WTC11 (cell line): ENCODE data around the gene PLEKHH1. TPM values are rescaled to one million over a fixed set of nuclear protein-coding genes. Genes with fewer than 3 reads are reported as not detected.

Source experiments
- ATAC-seq: fragments of 200-7000 bp; cut with Tn5 transposase; 2 replicates; pipeline ENCODE4 v1.10.0; 2021; ENCODE audit warnings: mild to moderate bottlenecking, moderate library complexity
- CTCF ChIA-PET: fragments of 300-600 bp; sonication (Branson Sonifier 250); formaldehyde crosslinking; loops from one replicate; lab custom pipeline; 2021; ENCODE audit warnings: antibody characterized with exemption; lab: Charles Lee
- POLR2A ChIA-PET: fragments of 350-600 bp; sonication (Branson Sonifier 250); formaldehyde crosslinking; loops from one replicate; lab custom pipeline; 2021; ENCODE audit warnings: antibody characterized with exemption; lab: Charles Lee
- DNase-seq: peaks from one replicate; pipeline ENCODE4 v3.0.0; 2021; ENCODE audit warnings: low spot score
- H3K27ac Mint-ChIP-seq: 2 replicates; pipeline ENCODE4 v1.8.0; 2021; ENCODE audit warnings: mixed read lengths
- H3K27me3 Mint-ChIP-seq: 2 replicates; pipeline ENCODE4 v1.8.0; 2021; ENCODE audit warnings: low read depth, mild to moderate bottlenecking, moderate library complexity, mixed read lengths
- H3K36me3 Mint-ChIP-seq: 2 replicates; pipeline ENCODE4 v1.8.0; 2021; ENCODE audit warnings: mixed read lengths
- H3K4me1 Mint-ChIP-seq: 2 replicates; pipeline ENCODE4 v1.8.0; 2022; ENCODE audit warnings: mixed read lengths
- H3K4me3 Mint-ChIP-seq: 2 replicates; pipeline ENCODE4 v1.8.0; 2021; ENCODE audit warnings: mild to moderate bottlenecking, moderate library complexity, mixed read lengths
- H3K9me3 Mint-ChIP-seq: 2 replicates; pipeline ENCODE4 v1.8.0; 2021; ENCODE audit warnings: mixed read lengths
- CREM ChIP-seq: sonication (generic); formaldehyde crosslinking; IDR thresholded peaks from 2 replicates; pipeline ENCODE4 v1.8.1; 2022; ENCODE audit warnings: mild to moderate bottlenecking, missing genetic modification reagents, moderate library complexity
- ELF4 ChIP-seq: sonication (generic); formaldehyde crosslinking; IDR thresholded peaks from 2 replicates; pipeline ENCODE4 v1.8.1; 2022; ENCODE audit warnings: low read depth, mild to moderate bottlenecking, moderate library complexity, missing genetic modification reagents
- GABPB1 ChIP-seq: sonication (generic); formaldehyde crosslinking; IDR thresholded peaks from 2 replicates; pipeline ENCODE4 v1.8.1; 2023; ENCODE audit warnings: mild to moderate bottlenecking, missing genetic modification reagents
- GRHL2 ChIP-seq: fragments of 250-450 bp; sonication (Bioruptor Pico); IDR thresholded peaks from 2 replicates; pipeline ENCODE4 v1.8.0; 2022; ENCODE audit warnings: mild to moderate bottlenecking, moderate library complexity; ENCODE audit not compliant: insufficient replicate concordance, severe bottlenecking
- PRRX2 ChIP-seq: fragments of 250-450 bp; sonication (Bioruptor Pico); IDR thresholded peaks from 2 replicates; pipeline ENCODE4 v1.8.0; 2021; ENCODE audit warnings: mild to moderate bottlenecking
- ZNF263 ChIP-seq: sonication (generic); formaldehyde crosslinking; IDR thresholded peaks from 2 replicates; pipeline ENCODE4 v1.8.1; 2022; ENCODE audit warnings: low read depth, mild to moderate bottlenecking, moderate library complexity, missing genetic modification reagents
- total RNA-seq: library from RNA; stranded (reverse); gene quantifications from 3 replicates; pipeline ENCODE4 v1.2.3, GENCODE V29; 2021
- TF ChIP-seq, protein P1 (sequence below): fragments of 200-600 bp; IDR thresholded peaks from 2 replicates; pipeline ENCODE4 v1.8.0; 2022; ENCODE audit warnings: antibody characterized with exemption
- TF ChIP-seq, protein P2 (sequence below): fragments of 250-450 bp; sonication (Bioruptor Pico); IDR thresholded peaks from 2 replicates; pipeline ENCODE4 v1.9.0; 2021; ENCODE audit warnings: mild to moderate bottlenecking, borderline replicate concordance
- TF ChIP-seq, protein P3 (sequence below): sonication (generic); formaldehyde crosslinking; IDR thresholded peaks from 2 replicates; pipeline ENCODE4 v1.8.0; 2022; ENCODE audit warnings: mild to moderate bottlenecking, missing genetic modification reagents
- TF ChIP-seq, protein P4 (sequence below): sonication (generic); formaldehyde crosslinking; conservative IDR thresholded peaks from 2 replicates; pipeline ENCODE4 v1.8.1; 2022; ENCODE audit warnings: mild to moderate bottlenecking, missing genetic modification reagents
- TF ChIP-seq, protein P5 (sequence below): sonication (generic); formaldehyde crosslinking; IDR thresholded peaks from 2 replicates; pipeline ENCODE4 v1.8.1; 2022; ENCODE audit warnings: low read depth, missing genetic modification reagents, borderline replicate concordance
- TF ChIP-seq, protein P6 (sequence below): fragments of 250-450 bp; sonication (Bioruptor Pico); IDR thresholded peaks from 2 replicates; pipeline ENCODE4 v1.9.0; 2021; ENCODE audit warnings: mild to moderate bottlenecking
- TF ChIP-seq, protein P7 (sequence below): sonication (generic); formaldehyde crosslinking; IDR thresholded peaks from 2 replicates; pipeline ENCODE4 v1.8.0; 2022; ENCODE audit warnings: mild to moderate bottlenecking, missing genetic modification reagents
- TF ChIP-seq, protein P8 (sequence below): sonication (generic); formaldehyde crosslinking; IDR thresholded peaks from 2 replicates; pipeline ENCODE4 v1.8.1; 2023; ENCODE audit warnings: mild to moderate bottlenecking, missing genetic modification reagents

PLEKHH1 gene
- total RNA-seq, 1 experiment from 2014 or later, result 48.3 TPM

DNA sequence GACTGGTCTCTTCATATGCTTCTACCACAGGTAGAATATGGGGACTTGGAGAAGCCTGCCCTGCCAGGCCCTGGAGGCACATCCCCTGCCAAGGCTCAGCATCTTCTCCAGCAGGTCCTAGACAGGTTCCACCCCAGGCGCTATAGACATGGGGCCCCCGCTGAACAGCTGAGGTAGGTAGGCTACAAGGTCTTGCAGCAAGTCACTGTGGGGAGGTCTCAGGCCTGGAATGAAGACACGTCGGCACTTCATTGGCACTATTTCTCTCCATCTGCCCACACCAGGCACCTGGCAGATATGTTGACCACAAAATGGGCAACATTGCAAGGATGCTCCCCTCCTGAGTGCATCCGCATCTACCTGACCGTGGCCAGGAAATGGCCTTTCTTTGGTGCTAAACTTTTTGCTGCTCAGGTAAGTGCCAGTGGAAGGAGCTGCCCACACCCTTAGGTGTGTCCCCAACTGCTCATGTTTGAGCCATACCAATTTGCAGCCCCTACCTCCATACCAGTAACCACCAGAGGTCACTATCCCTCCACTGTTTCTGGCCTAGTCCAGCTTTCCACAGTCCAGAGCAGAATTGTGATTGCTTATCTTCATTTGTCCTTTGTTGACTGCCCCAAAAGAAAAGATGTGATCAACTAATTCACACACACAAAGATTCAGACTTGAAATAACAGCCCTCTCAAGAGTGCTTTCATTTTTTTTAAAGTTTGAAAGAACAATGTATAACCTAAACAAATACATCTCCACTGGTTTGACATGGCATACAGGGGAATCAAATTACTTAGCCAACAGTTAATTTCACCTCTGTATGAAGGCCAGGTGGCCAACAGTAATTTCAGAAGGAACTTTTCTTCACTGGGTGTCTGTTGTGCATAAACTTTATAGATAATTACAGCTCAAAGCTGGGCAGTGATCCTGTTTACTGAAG is 50.9 kb downstream of the PLEKHH1 start:
- no peak overlapping the region for H3K27ac Mint-ChIP-seq
- H3K27me3 Mint-ChIP-seq, result no peaks in the 10 kb centered on the region
- POLR2A ChIA-PET, result interaction anchor here (0.5 kb wide), 1 partner anchor 112 kb away, joined by 3 read pairs; the partner anchor contains the start of gene RDH11
- ATAC-seq (peak; percentile 92), DNase-seq (peak; percentile 29)
- no peaks in the 10 kb centered on the region for H3K4me1 Mint-ChIP-seq
- peaks cover 28% of the 10 kb centered on the region for H3K36me3 Mint-ChIP-seq
- TF ChIP-seq, protein P1, sequence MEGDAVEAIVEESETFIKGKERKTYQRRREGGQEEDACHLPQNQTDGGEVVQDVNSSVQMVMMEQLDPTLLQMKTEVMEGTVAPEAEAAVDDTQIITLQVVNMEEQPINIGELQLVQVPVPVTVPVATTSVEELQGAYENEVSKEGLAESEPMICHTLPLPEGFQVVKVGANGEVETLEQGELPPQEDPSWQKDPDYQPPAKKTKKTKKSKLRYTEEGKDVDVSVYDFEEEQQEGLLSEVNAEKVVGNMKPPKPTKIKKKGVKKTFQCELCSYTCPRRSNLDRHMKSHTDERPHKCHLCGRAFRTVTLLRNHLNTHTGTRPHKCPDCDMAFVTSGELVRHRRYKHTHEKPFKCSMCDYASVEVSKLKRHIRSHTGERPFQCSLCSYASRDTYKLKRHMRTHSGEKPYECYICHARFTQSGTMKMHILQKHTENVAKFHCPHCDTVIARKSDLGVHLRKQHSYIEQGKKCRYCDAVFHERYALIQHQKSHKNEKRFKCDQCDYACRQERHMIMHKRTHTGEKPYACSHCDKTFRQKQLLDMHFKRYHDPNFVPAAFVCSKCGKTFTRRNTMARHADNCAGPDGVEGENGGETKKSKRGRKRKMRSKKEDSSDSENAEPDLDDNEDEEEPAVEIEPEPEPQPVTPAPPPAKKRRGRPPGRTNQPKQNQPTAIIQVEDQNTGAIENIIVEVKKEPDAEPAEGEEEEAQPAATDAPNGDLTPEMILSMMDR, result peak; percentile 36; the same call in 1 of the 2 replicates
- TF ChIP-seq, protein P2, sequence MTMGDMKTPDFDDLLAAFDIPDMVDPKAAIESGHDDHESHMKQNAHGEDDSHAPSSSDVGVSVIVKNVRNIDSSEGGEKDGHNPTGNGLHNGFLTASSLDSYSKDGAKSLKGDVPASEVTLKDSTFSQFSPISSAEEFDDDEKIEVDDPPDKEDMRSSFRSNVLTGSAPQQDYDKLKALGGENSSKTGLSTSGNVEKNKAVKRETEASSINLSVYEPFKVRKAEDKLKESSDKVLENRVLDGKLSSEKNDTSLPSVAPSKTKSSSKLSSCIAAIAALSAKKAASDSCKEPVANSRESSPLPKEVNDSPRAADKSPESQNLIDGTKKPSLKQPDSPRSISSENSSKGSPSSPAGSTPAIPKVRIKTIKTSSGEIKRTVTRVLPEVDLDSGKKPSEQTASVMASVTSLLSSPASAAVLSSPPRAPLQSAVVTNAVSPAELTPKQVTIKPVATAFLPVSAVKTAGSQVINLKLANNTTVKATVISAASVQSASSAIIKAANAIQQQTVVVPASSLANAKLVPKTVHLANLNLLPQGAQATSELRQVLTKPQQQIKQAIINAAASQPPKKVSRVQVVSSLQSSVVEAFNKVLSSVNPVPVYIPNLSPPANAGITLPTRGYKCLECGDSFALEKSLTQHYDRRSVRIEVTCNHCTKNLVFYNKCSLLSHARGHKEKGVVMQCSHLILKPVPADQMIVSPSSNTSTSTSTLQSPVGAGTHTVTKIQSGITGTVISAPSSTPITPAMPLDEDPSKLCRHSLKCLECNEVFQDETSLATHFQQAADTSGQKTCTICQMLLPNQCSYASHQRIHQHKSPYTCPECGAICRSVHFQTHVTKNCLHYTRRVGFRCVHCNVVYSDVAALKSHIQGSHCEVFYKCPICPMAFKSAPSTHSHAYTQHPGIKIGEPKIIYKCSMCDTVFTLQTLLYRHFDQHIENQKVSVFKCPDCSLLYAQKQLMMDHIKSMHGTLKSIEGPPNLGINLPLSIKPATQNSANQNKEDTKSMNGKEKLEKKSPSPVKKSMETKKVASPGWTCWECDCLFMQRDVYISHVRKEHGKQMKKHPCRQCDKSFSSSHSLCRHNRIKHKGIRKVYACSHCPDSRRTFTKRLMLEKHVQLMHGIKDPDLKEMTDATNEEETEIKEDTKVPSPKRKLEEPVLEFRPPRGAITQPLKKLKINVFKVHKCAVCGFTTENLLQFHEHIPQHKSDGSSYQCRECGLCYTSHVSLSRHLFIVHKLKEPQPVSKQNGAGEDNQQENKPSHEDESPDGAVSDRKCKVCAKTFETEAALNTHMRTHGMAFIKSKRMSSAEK (CRISPR knock-in tag), result no peak
- no peak for TF ChIP-seq GRHL2 (CRISPR knock-in tag)
- CTCF ChIA-PET, result interaction anchor here (1.0 to 6.2 kb wide), 20 partner anchors 12 to 164 kb away, joined by 3 to 75 read pairs (median 4); partner anchors contain the start of genes PIGH, PLEKHH1 and RDH11
- no peak overlapping the region for H3K4me3 Mint-ChIP-seq
- no peaks in the 10 kb centered on the region for H3K9me3 Mint-ChIP-seq

DNA sequence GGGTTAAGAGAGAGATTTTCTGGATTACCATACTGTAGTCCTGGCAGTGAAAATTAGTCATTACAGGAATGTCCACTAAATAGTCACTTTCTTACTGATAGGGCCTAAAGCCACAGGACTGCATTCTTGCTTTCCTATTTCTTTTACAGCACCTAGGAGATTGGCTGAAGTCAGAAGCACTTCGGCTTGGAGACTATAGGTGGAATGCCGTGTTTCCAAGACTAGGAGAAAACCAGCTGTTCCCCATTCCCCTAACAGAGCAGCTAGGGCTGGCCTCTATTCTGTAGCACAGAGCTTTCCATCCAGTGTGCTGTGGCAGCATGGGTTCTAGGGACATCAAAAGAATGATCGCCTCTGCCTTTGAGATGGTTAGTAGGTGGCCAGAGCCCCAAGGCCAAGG is 51.9 kb downstream of the PLEKHH1 start:
- ChIA-PET CTCF (interaction anchor here (1.2 to 6.2 kb wide), 13 partner anchors 13 to 165 kb away, joined by 3 to 75 read pairs (median 7); partner anchors contain the start of genes PIGH and PLEKHH1), POLR2A (no interaction called here)
- ATAC-seq (no peak), DNase-seq (no peak)
- H3K4me3 Mint-ChIP-seq, result no peak overlapping the region
- no peaks in the 10 kb centered on the region for H3K9me3 Mint-ChIP-seq
- H3K27me3 Mint-ChIP-seq, result no peaks in the 10 kb centered on the region
- H3K36me3 Mint-ChIP-seq, result peaks cover 26% of the 10 kb centered on the region
- no peak overlapping the region for H3K27ac Mint-ChIP-seq
- H3K4me1 Mint-ChIP-seq, result no peaks in the 10 kb centered on the region
- TF ChIP-seq, protein P3, sequence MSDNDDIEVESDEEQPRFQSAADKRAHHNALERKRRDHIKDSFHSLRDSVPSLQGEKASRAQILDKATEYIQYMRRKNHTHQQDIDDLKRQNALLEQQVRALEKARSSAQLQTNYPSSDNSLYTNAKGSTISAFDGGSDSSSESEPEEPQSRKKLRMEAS (CRISPR knock-in tag), result no peak
- TF ChIP-seq, protein P4, sequence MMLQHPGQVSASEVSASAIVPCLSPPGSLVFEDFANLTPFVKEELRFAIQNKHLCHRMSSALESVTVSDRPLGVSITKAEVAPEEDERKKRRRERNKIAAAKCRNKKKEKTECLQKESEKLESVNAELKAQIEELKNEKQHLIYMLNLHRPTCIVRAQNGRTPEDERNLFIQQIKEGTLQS, result no peak
- TF ChIP-seq PRRX2 (CRISPR knock-in tag), result no peak
- TF ChIP-seq, protein P5, sequence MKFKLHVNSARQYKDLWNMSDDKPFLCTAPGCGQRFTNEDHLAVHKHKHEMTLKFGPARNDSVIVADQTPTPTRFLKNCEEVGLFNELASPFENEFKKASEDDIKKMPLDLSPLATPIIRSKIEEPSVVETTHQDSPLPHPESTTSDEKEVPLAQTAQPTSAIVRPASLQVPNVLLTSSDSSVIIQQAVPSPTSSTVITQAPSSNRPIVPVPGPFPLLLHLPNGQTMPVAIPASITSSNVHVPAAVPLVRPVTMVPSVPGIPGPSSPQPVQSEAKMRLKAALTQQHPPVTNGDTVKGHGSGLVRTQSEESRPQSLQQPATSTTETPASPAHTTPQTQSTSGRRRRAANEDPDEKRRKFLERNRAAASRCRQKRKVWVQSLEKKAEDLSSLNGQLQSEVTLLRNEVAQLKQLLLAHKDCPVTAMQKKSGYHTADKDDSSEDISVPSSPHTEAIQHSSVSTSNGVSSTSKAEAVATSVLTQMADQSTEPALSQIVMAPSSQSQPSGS, result no peak
- TF ChIP-seq CREM (CRISPR knock-in tag), result no peak
- TF ChIP-seq, protein P6, sequence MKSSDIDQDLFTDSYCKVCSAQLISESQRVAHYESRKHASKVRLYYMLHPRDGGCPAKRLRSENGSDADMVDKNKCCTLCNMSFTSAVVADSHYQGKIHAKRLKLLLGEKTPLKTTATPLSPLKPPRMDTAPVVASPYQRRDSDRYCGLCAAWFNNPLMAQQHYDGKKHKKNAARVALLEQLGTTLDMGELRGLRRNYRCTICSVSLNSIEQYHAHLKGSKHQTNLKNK, result no peak
- no peak for TF ChIP-seq GABPB1 (CRISPR knock-in tag)
- TF ChIP-seq ZNF263 (CRISPR knock-in tag), result no peak
- TF ChIP-seq ELF4 (CRISPR knock-in tag), result no peak
- TF ChIP-seq, protein P7, sequence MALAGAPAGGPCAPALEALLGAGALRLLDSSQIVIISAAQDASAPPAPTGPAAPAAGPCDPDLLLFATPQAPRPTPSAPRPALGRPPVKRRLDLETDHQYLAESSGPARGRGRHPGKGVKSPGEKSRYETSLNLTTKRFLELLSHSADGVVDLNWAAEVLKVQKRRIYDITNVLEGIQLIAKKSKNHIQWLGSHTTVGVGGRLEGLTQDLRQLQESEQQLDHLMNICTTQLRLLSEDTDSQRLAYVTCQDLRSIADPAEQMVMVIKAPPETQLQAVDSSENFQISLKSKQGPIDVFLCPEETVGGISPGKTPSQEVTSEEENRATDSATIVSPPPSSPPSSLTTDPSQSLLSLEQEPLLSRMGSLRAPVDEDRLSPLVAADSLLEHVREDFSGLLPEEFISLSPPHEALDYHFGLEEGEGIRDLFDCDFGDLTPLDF, result no peak
- TF ChIP-seq, protein P8, sequence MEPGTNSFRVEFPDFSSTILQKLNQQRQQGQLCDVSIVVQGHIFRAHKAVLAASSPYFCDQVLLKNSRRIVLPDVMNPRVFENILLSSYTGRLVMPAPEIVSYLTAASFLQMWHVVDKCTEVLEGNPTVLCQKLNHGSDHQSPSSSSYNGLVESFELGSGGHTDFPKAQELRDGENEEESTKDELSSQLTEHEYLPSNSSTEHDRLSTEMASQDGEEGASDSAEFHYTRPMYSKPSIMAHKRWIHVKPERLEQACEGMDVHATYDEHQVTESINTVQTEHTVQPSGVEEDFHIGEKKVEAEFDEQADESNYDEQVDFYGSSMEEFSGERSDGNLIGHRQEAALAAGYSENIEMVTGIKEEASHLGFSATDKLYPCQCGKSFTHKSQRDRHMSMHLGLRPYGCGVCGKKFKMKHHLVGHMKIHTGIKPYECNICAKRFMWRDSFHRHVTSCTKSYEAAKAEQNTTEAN (CRISPR knock-in tag), result no peak
- TF ChIP-seq, protein P1, result no peak
